SK-N-SH (cell line): Measurements from ENCODE around the gene RAD54L2. TPM values are rescaled to one million over a fixed set of nuclear protein-coding genes. Genes with fewer than 3 reads are reported as not detected.
"Not testable (repeated sequence)": the region's sequence is repeated elsewhere in the genome, so short reads cannot be mapped to it uniquely, and the experiment has no call there.

Experiments
- CTCF ChIA-PET: fragments of 300-600, 350-600 bp; formaldehyde crosslinking; extraction: SDS; loops from one replicate; lab custom pipeline; 2021; lab: Yijun Ruan, JAX
- POLR2A ChIA-PET: fragments of 350-600 bp; sonication (Branson Sonifier 250); formaldehyde crosslinking; extraction: SDS; loops from one replicate; lab custom pipeline; 2020; ENCODE audit warnings: antibody characterized with exemption, inconsistent platforms; lab: Yijun Ruan, JAX
- DNase-seq: peaks from one replicate; pipeline ENCODE4 v3.0.0; 2012
- H2AFZ ChIP-seq: fragments of 200-600 bp; sonication (generic); 2 replicates; pipeline ENCODE4 v1.8.1; 2016; ENCODE audit warnings: antibody characterized with exemption, mild to moderate bottlenecking, low read depth
- H3F3A ChIP-seq: fragments of 200-600 bp; sonication (generic); replicated peaks from 2 replicates; pipeline ENCODE3; 2016; ENCODE audit warnings: antibody characterized with exemption, mild to moderate bottlenecking; ENCODE audit not compliant: insufficient read depth
- H3K27ac ChIP-seq, 2 experiments: fragments of 200-500 bp in 1 of 2; fragments of 200-600 bp in 1 of 2; sonication (Bioruptor generic) in 1 of 2; sonication (generic), shearing (Covaris generic) in 1 of 2; 2 replicates each; pipeline versions ENCODE4 v1.5.1 to v1.6.1; 2014 to 2016; ENCODE audit warnings: low read depth in 2 of 2, inconsistent platforms in 1 of 2, low read length in 1 of 2, mild to moderate bottlenecking in 1 of 2, mixed read lengths in 1 of 2
- H3K27me3 ChIP-seq: fragments of 200-600 bp; sonication (generic), shearing (Covaris generic); 2 replicates; pipeline ENCODE4 v1.6.1; 2016; ENCODE audit warnings: mixed run types; ENCODE audit not compliant: insufficient read depth
- H3K36me3 ChIP-seq, 2 experiments: fragments of 200-500 bp in 1 of 2; fragments of 200-600 bp in 1 of 2; sonication (Bioruptor generic) in 1 of 2; sonication (generic) in 1 of 2; replicated peaks in 1 of 2; 2 replicates each; pipeline versions ENCODE3 to v1.5.1; 2014 to 2016; ENCODE audit warnings: low read length in 1 of 2, mild to moderate bottlenecking in 1 of 2; ENCODE audit not compliant: insufficient read depth in 2 of 2, control insufficient read depth in 1 of 2
- H3K4me1 ChIP-seq, 2 experiments: fragments of 200-500 bp in 1 of 2; fragments of 200-600 bp in 1 of 2; sonication (Bioruptor generic) in 1 of 2; sonication (generic), shearing (Covaris generic) in 1 of 2; 2 replicates each; pipeline versions ENCODE4 v1.5.1 to v1.6.1; 2014 to 2016; ENCODE audit warnings: low read depth in 1 of 2, low read length in 1 of 2, mixed run types in 1 of 2; ENCODE audit not compliant: insufficient read depth in 2 of 2, control insufficient read depth in 1 of 2
- H3K4me2 ChIP-seq: fragments of 200-600 bp; sonication (generic), shearing (Covaris generic); 2 replicates; pipeline ENCODE4 v1.6.1; 2017; ENCODE audit warnings: mixed run types
- H3K4me3 ChIP-seq, 2 experiments: fragments of 200-500 bp in 1 of 2; fragments of 200-600 bp in 1 of 2; sonication (Bioruptor generic) in 1 of 2; sonication (generic), shearing (Covaris generic) in 1 of 2; 2 replicates each; pipeline versions ENCODE4 v1.5.1 to v1.8.1; 2014 to 2016; ENCODE audit warnings: low read depth in 2 of 2, inconsistent platforms in 1 of 2, low read length in 1 of 2, mild to moderate bottlenecking in 1 of 2, mixed read lengths in 1 of 2, moderate library complexity in 1 of 2
- H3K79me2 ChIP-seq: fragments of 200-600 bp; sonication (generic); 2 replicates; pipeline ENCODE4 v1.8.1; 2017; ENCODE audit warnings: mild to moderate bottlenecking; ENCODE audit not compliant: insufficient read depth
- H3K9ac ChIP-seq: fragments of 200-600 bp; sonication (generic); 2 replicates; pipeline ENCODE4 v1.6.1; 2017; ENCODE audit warnings: mixed run types
- H3K9me2 ChIP-seq: fragments of 200-600 bp; sonication (generic); 2 replicates; pipeline ENCODE4 v1.6.1; 2017; ENCODE audit warnings: mixed run types
- H3K9me3 ChIP-seq: fragments of 200-600 bp; sonication (generic); 2 replicates; pipeline ENCODE4 v1.6.1; 2017; ENCODE audit warnings: mixed run types, mild to moderate bottlenecking, moderate library complexity
- H4K20me1 ChIP-seq: fragments of 200-600 bp; sonication (generic); 2 replicates; pipeline ENCODE4 v1.6.1; 2017; ENCODE audit warnings: mild to moderate bottlenecking, mixed run types; ENCODE audit not compliant: insufficient read depth
- CHD2 ChIP-seq: fragments of 150-350 bp; IDR thresholded peaks from 2 replicates; pipeline ENCODE4 v1.6.1; 2018; ENCODE audit warnings: low read length; ENCODE audit not compliant: partially characterized antibody
- EP300 ChIP-seq, 2 experiments: IDR thresholded peaks; 2 replicates each; pipeline versions ENCODE4 v1.4.0 to v1.6.1; 2012; ENCODE audit warnings: borderline replicate concordance in 1 of 2, low read depth in 1 of 2, low read length in 1 of 2
- FOSL2 ChIP-seq: IDR thresholded peaks from 2 replicates; pipeline ENCODE4 v1.4.0; 2012; ENCODE audit warnings: low read depth, mild to moderate bottlenecking, moderate library complexity, borderline replicate concordance
- FOXM1 ChIP-seq: IDR thresholded peaks from 2 replicates; pipeline ENCODE4 v1.4.0; 2012; ENCODE audit warnings: low read depth, mild to moderate bottlenecking
- JUND ChIP-seq: IDR thresholded peaks from 2 replicates; pipeline ENCODE4 v1.4.0; 2012
- NFIC ChIP-seq: IDR thresholded peaks from 2 replicates; pipeline ENCODE4 v1.4.0; 2012; ENCODE audit warnings: borderline replicate concordance
- POLR2AphosphoS5 ChIP-seq: IDR thresholded peaks from 2 replicates; pipeline ENCODE4 v1.6.1; 2012; ENCODE audit warnings: low read depth, low read length
- RAD21 ChIP-seq: IDR thresholded peaks from 2 replicates; pipeline ENCODE4 v1.6.1; 2012; ENCODE audit warnings: mild to moderate bottlenecking, low read length
- RFX5 ChIP-seq: IDR thresholded peaks from 2 replicates; pipeline ENCODE4 v1.6.1; 2012; ENCODE audit warnings: mild to moderate bottlenecking, improper control_type of control experiment, low read length
- RXRA ChIP-seq: IDR thresholded peaks from 2 replicates; pipeline ENCODE4 v1.4.0; 2012; ENCODE audit warnings: low read depth, mild to moderate bottlenecking, borderline replicate concordance
- TCF12 ChIP-seq: IDR thresholded peaks from 2 replicates; pipeline ENCODE4 v1.4.0; 2012
- YY1 ChIP-seq: IDR thresholded peaks from 2 replicates; pipeline ENCODE4 v1.4.0; 2012; ENCODE audit warnings: low read depth, mild to moderate bottlenecking
- WGBS: methylation state at CpG from one replicate; pipeline ENCODE4 v1.1.6; 2017; ENCODE audit warnings: low lambda C conversion rate; 5-methylcytosine and 5-hydroxymethylcytosine counted together
- polyA plus RNA-seq, 3 experiments: library from polyadenylated mRNA; depleted of rRNA; stranded (reverse); fragments of >200 nt; gene quantifications; 2 replicates each; pipeline ENCODE4 v1.2.3, GENCODE V29; 2012
- TF ChIP-seq, protein P1 (sequence below): fragments of 150-350 bp; IDR thresholded peaks from 2 replicates; pipeline ENCODE4 v1.6.1; 2016; ENCODE audit warnings: mild to moderate bottlenecking, low read depth, low read length
- TF ChIP-seq, protein P2 (sequence below): IDR thresholded peaks from 2 replicates; pipeline ENCODE4 v1.4.0; 2012; ENCODE audit warnings: low read depth, borderline replicate concordance
- TF ChIP-seq, protein P3 (sequence below): fragments of 150-350 bp; IDR thresholded peaks from 2 replicates; pipeline ENCODE4 v1.6.1; 2017; ENCODE audit warnings: antibody characterized with exemption, low read length, low read depth, borderline replicate concordance
- TF ChIP-seq, protein P4 (sequence below): IDR thresholded peaks from 2 replicates; pipeline ENCODE4 v1.4.0; 2012; ENCODE audit warnings: low read depth

RAD54L2 gene
- polyA plus RNA-seq, 1 of the 3 experiments (the other 2 are of a cell fraction), result 3.6 TPM

DNA sequence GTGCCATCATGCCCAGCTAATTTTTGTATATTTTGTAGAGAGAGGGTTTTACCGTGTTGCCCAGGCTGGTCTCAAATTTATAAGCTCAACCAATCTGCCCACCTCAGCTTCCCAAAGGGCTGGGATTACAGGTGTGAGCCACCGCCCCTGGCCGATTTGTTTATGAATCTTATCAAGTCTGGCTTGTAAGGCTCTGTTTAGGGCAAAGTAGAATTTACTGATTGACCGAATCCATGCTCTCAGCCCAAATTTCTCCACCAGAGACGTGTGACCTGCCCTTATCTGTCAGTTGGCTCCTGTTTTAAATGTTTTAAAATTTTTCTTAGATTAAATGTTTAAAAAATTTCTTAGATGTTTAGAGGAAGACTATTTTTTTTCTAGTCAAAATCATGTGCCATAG is 19.5 kb downstream of the RAD54L2 start (continued):
- TF ChIP-seq, protein P1, sequence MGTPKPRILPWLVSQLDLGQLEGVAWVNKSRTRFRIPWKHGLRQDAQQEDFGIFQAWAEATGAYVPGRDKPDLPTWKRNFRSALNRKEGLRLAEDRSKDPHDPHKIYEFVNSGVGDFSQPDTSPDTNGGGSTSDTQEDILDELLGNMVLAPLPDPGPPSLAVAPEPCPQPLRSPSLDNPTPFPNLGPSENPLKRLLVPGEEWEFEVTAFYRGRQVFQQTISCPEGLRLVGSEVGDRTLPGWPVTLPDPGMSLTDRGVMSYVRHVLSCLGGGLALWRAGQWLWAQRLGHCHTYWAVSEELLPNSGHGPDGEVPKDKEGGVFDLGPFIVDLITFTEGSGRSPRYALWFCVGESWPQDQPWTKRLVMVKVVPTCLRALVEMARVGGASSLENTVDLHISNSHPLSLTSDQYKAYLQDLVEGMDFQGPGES, result no peak
- TF ChIP-seq JUND, result no peak
- TF ChIP-seq FOSL2, result no peak

DNA sequence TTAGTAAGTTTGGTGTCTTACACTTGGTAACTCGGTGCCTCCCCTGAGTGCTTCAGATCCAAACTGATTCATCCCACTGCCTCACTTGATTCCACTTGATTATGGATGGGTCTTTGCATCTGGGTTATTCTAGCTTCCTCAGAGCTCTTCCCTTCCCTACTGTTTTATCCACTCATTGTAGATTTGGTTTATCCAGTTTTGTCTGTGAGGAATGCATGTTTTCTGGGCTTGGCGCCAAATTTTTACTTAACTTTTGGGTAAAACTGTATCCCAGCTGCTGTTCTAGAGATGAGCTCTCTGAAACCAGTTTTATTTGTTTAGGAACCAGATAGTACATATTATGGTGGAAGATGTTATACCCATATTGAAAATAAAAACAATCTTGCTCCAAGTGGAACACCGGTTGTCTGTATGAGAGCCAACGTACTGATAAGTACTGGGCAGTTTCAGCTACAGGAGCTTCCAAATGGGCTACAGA is 20.9 kb downstream of the RAD54L2 start:
- CTCF ChIA-PET, result interaction anchor here (1.4 to 1.5 kb wide), 2 partner anchors 9 to 58 kb away, joined by 3 read pairs; no protein-coding TSS in a partner anchor
- POLR2A ChIA-PET, result no interaction called here
- peak; percentile 31 for DNase-seq

DNA sequence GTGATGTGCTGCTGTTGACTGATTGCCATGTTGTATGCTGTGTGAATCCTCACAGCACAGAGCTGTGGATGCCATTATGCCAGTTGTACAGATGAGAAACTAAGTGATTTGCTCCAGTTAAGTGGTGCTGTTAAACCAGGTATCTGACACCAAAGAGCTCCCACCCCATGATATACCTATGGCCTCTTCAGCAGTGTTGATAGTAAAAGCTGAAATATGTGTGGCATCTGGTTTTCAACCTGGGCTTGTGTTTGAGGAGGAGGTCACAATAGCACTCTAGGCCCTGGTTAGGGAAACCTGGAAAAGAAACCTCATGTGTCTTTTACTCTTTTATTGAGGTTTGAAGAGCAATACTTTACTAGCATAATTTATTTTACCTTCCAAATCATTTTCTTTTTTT is 21.4 kb downstream of the RAD54L2 start:
- Histone ChIP-seq H3K9ac (no peak overlapping the region), H4K20me1 (peaks cover 15% of the 10 kb centered on the region), H3K4me3 (no peak overlapping the region), H3K4me1 (peaks cover 6 to 7% of the 10 kb centered on the region in 2 experiments; a peak in 2 of 4 replicates), H2AFZ (no peak overlapping the region), H3F3A (peaks cover 3% of the 10 kb centered on the region), H3K9me3 (no peaks in the 10 kb centered on the region), H3K4me2 (peak overlapping the region; percentile 17; the same call in 1 of the 2 replicates), H3K9me2 (no peaks in the 10 kb centered on the region), H3K27ac (peak overlapping the region; percentile 24 to 45; a peak in 3 of 4 replicates), H3K79me2 (peaks cover 54% of the 10 kb centered on the region), H3K36me3 (peaks cover 0 to 8% of the 10 kb centered on the region in 2 experiments), H3K27me3 (no peaks in the 10 kb centered on the region)
- ChIA-PET POLR2A (no interaction called here), CTCF (interaction anchor here (0.6 to 1.5 kb wide), 3 partner anchors 9 to 122 kb away, joined by 3 read pairs; no protein-coding TSS in a partner anchor)
- TF ChIP-seq RXRA (no peak), FOXM1 (no peak), RAD21 (no peak), EP300 (IDR thresholded peaks at IDR 0.05; ENCODE audit: borderline replicate concordance in 1 of 2, low read depth in 1 of 2, low read length in 1 of 2) (no peak), POLR2AphosphoS5 (no peak), RFX5 (no peak), JUND (no peak)
- TF ChIP-seq, protein P2, sequence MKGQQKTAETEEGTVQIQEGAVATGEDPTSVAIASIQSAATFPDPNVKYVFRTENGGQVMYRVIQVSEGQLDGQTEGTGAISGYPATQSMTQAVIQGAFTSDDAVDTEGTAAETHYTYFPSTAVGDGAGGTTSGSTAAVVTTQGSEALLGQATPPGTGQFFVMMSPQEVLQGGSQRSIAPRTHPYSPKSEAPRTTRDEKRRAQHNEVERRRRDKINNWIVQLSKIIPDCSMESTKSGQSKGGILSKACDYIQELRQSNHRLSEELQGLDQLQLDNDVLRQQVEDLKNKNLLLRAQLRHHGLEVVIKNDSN, result no peak
- TF ChIP-seq, protein P3, sequence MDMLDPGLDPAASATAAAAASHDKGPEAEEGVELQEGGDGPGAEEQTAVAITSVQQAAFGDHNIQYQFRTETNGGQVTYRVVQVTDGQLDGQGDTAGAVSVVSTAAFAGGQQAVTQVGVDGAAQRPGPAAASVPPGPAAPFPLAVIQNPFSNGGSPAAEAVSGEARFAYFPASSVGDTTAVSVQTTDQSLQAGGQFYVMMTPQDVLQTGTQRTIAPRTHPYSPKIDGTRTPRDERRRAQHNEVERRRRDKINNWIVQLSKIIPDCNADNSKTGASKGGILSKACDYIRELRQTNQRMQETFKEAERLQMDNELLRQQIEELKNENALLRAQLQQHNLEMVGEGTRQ, result no peak
- TF ChIP-seq, protein P4, sequence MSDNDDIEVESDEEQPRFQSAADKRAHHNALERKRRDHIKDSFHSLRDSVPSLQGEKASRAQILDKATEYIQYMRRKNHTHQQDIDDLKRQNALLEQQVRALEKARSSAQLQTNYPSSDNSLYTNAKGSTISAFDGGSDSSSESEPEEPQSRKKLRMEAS, result no peak
- no peak for DNase-seq

More for the DNA sequence above, 20.9 kb downstream of the RAD54L2 start:
- H3F3A ChIP-seq, result peaks cover 8% of the 10 kb centered on the region
- H3K4me1 ChIP-seq, result peaks cover 6 to 7% of the 10 kb centered on the region in 2 experiments; a peak in 2 of 4 replicates
- peak overlapping the region; percentile 17; the same call in 1 of the 2 replicates for H3K4me2 ChIP-seq
- no peaks in the 10 kb centered on the region for H3K9me2 ChIP-seq
- 28% methylated on average over 4 of the region's 4 CpGs for WGBS
- H2AFZ ChIP-seq, result no peak overlapping the region
- H3K36me3 ChIP-seq, result peaks cover 0 to 13% of the 10 kb centered on the region in 2 experiments
- H3K79me2 ChIP-seq, result peaks cover 55% of the 10 kb centered on the region
- H4K20me1 ChIP-seq, result peaks cover 15% of the 10 kb centered on the region
- TF ChIP-seq RFX5 (no peak), TCF12 (peak; percentile 22; the same call in 1 of the 2 replicates), JUND (no peak), NFIC (peak; percentile 71; the same call in 1 of the 2 replicates), YY1 (no peak), CHD2 (no peak)
- TF ChIP-seq, all 33 proteins: peak for 2
- peak overlapping the region; percentile 24 to 45; a peak in 3 of 4 replicates for H3K27ac ChIP-seq
- H3K27me3 ChIP-seq, result no peaks in the 10 kb centered on the region
- H3K4me3 ChIP-seq, result no peak overlapping the region
- no peaks in the 10 kb centered on the region for H3K9me3 ChIP-seq
- H3K9ac ChIP-seq, result no peak overlapping the region

DNA sequence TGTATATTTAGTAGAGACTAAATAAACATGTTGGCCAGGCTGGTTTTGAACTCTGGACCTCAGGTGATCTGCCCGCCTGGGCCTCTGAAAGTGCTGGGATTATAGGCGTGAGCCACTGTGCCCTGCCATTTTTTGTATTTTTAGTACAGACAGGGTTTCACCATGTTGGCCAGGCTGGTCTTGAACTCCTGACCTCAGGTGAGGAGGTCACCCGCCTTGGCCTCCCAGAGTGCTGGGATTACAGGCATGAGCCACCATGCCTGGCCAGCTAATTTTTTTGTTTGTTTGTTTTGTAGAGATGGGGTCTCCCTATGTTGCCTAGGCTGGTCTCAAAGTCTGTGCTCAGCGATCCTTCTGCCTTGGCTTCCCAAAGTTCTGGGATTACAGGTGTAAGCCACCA is 23.9 kb downstream of the RAD54L2 start:
- DNase-seq, H3K27me3 ChIP-seq, H3K9me2 ChIP-seq, H3K9me3 ChIP-seq, H3K4me2 ChIP-seq, H2AFZ ChIP-seq, H3K27ac ChIP-seq, H3K36me3 ChIP-seq, H3K4me1 ChIP-seq, H3F3A ChIP-seq, H3K9ac ChIP-seq, POLR2A ChIA-PET, H3K4me3 ChIP-seq: not testable (repeated sequence)
- WGBS, result 93% methylated on average over 3 of the region's 4 CpGs
- H4K20me1 ChIP-seq, result peaks cover 15% of the 10 kb centered on the region
- H3K79me2 ChIP-seq, result peaks cover 41% of the 10 kb centered on the region
- CTCF ChIA-PET, result interaction anchor here (0.6 to 2.1 kb wide), 3 partner anchors 9 to 107 kb away, joined by 3 to 6 read pairs (median 4); no protein-coding TSS in a partner anchor
